DMS153 (cell line): Measurements from ENCODE around the gene KCNIP4.

Experiments used
- DNase-seq: peaks from one replicate; lab custom pipeline; 2025; lab: John Stamatoyannopoulos, UW

Gene KCNIP4

DNA sequence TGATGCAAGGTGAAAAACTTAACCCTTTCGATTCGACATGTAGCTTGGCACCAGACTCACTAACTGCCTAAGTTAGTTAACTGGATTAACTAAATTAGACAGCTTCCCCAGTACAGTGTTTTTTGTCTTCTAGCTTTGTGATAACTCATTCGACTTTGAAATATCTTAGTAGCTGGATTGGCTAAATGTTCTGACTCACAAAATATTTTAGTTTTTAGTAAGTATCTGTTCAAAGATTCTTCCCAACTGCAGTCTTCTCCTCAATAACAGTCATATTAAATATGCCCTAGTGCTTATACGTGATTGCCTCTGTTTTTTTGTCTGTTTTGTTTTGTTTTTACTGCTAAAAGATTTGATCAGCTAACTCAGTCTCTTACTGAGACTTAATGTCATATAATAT lies 102.9 kb downstream of the KCNIP4 start:
- no peak for DNase-seq

DNA sequence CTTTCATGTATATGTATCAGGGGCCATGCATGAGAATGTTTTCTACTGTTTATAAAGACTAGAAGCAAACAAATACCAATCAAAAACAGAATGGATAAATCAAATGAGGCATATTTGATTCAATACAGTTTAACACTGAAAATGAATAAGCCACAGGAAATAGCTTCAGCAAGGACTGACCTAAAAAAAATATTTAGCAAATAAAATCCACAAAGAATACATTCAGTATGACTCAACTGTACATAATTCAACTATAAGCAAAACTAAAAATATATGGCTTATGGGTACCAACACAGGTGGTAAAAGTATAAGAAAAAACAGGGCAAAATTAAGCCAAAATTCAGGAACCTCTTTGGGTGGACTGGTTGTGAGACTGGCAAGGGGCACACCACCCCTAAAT lies 112.9 kb downstream of the KCNIP4 start:
- no peak for DNase-seq

DNA sequence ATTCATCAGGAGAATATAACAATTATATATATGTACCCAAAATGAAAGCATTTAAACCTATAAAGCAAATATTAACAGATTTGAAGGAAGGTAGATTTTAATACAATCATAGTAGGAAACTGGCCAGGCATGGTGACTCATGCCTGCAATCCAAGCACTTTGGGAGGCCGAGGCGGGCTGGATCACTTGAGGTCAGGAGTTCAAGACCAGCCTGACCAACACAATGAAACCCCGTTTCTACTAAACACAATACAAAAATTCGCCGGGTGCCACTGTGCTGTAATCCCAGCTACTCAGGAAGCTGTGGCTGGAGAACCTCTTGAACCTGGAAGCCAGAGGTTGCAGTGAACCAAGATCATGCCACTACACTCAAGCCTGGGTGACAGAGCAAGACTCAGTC lies 118.3 kb downstream of the KCNIP4 start:
- no peak for DNase-seq

DNA sequence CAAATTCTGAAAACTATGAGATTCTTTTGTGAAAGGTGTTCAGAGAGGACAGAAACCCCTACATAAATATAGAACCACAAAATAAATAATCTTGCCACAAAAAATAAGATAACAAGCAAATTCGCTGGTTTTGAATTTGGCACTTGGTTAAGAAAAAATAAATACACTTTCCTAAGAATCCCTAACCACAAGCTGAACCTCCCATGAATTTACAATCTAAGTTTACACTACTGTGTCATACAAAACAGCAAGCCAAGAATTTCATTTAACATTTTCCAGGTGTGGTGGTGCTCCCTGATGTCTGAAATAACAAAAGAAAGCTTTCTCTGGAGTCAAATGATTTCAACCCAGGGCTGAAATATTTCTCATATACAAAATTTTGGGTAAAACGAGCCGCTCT lies 121.0 kb downstream of the KCNIP4 start:
- no peak for DNase-seq

DNA sequence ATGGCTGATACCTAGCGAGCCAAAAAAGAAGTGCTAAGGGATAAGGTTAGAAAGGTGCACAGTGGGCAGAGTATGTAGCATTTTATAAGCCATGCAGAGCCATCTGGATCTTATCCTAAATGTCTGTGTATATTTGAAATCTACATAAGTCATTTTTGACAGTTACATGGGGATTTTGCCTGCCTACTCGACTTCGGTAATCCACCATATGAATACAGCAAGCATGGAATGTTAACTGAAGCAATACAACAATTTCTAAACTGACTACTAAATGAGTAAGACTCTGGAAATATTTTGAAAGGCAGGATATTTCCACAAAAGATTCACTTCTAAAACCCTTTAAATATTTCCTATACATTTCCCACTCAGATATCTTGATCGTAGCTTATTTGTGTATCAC lies 122.5 kb downstream of the KCNIP4 start:
- DNase-seq: no peak

DNA sequence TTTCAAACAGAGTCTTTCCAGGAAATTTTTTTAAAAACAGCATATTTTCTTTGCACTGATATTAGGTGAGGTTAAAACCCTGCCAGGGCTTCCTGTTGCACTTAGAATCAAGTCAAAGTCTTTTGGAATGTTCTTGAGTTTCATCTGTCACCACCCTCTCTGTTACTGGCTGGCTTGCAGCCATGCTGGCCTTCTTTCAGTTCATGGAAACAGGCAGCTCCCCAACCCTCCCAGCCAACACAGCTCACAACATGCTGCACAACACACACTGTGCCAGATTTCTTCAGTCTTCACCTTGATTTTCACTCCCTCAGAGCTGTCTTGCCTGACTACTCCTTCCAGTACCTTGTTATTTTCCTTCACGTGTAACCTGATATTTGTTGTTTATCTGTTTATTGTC lies 129.5 kb downstream of the KCNIP4 start:
- DNase-seq: no peak

DNA sequence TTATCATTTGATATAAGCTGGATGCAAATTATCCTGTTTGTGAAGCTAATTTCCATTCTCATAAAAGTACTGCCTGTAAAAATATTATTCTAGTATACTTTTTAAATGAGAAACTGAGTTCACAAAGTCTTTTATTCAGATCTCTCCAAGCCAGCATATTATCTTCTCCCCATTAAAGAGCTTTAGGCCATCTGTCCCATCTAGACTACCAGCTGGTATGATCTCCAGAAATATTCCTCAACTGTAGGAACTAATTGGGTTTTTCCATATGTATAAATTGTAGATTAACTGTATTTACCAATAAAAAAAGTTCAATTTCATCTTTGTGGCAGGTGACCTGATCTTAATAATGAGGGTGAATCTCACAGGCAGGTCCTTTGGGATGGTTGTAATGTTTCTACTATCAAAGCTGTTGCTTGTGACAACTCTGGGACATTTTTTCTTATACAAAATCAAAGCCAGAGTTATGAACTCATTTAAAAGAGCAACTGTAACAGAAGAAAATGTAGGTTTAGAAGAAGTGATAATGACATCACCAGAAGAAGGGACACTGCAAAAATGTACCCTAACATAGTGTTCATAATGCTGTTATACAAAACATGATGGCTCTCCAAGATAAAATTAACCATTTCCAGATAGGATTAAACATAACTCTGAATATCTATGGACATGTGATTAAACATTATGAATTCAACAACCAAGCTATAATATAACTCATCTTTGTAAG lies 132.8 kb downstream of the KCNIP4 start:
- no peak for DNase-seq

DNA sequence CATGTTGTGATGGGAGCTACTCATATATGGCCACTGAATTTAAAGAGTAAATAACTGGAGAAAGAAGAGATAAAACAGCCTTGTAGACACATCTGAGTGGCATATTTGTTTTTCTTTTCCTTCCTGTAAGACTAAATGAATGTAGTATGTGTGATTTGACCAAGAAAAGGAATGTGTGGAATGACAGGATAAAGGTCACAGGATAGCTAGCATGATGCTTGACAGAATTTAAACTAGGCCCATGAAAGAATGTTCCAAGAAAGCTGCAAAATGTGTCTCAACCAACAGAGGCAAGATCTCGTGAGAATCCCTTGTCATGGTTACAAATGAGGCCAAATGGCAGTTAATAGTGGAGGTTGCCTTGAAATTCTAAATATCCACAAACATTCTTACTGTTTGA lies 137.0 kb downstream of the KCNIP4 start:
- no peak for DNase-seq

DNA sequence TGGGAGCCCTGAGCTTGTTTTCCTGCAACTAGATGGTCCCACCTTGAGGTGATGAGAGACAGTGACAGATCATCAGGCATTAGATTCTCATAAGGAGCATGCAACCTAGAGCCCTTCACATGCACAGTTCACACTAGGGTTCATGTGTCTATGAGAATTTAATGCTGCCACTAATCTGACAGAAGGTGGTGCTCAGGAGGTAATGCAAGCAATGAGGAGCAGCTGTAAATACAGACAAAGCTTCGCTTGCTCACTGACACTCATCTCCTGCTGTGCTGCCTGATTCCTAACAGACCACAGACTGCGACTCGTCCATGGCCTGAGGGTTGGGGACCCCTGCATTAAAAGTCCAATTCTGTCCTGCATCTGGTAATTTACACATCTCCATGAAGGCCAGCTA lies 141.6 kb downstream of the KCNIP4 start:
- no peak for DNase-seq

DNA sequence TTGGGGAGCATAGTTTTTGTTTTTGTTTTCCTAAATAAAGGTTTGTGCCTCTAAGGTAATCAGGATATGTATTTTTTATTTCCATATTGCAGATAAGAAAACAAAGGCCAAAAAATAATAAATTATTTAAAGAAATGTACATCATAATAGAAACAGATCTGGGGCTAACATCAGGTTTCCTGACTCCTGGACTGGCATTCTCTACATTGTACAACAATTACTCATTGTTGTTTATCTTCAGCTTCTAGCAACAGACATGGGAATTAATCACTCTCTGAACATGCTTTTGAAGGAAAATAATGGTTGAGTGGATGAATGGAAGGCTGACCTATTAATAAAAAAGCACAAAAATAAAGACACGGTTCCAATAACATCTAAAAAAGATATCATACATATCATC lies 146.2 kb downstream of the KCNIP4 start:
- DNase-seq: no peak

DNA sequence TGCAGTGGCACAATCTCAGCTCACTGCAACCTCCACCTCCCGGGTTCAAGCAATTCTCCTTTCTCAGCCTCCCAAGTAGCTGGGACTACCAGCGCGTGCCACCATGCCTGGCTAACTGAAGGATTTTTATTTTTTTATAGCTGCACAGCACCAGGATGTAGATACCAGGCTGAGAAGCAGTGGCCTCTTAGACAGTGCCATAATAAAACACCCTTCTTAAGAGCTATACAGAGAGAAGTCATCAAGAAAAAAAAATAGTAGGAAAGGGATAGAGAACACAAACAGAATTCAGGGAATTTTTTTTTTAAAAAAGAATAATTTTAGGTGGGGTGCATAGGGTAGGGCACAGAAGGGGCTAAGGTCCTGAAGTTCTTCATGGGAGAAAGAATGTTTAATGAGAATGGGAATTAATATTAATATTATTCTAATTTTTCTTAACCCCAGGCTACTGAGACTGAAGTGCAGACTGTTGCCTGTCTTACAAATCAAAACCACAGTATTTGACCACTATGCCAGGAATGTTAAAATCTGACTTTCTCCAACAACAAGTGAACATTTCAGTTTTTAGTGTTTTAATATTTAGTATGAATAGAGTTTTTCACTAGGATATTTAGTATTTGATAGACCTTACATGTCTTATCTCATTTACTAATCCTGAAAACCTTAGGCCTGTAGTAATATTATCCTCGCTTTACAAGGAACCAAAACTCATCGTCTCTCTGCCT lies 146.7 kb downstream of the KCNIP4 start:
- DNase-seq: no peak

DNA sequence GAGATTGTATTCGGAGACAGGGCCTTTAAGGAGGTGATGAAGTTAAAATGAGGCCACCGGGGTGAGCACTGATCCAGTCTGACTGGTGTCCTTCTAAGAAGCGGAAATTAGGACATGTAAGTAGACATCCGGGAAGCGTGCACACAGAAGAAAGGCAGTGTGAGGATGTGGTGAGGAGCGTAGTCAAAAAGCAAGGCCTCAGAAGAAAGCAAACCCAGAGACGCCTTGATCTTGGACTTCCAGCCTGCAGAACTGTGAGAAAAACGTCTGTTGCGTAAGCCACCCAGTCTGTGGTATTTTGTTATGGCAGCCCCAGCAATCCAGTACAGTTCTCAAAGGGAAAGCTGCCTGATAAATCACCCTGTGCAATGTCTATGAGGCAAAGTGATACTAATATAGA lies 153.5 kb downstream of the KCNIP4 start:
- no peak for DNase-seq

DNA sequence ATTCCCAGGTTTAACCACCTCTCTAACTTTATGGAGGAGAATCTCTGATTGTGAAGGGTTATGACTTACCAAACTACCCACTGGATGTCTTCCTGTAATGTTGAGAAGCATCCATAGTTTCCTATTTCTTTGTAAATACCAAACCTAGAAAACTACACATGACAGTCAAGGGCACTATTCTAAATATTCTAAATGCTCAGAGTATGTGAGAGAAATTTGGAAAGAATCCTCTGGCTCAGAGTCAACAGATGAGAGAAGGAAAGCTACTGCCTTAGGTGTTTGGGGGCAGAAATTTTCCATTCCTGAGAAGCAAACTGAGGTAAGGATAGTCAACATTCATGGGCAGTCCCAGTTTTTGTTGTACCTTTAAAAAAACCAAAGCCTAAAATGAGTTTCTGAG lies 155.8 kb downstream of the KCNIP4 start:
- no peak for DNase-seq

DNA sequence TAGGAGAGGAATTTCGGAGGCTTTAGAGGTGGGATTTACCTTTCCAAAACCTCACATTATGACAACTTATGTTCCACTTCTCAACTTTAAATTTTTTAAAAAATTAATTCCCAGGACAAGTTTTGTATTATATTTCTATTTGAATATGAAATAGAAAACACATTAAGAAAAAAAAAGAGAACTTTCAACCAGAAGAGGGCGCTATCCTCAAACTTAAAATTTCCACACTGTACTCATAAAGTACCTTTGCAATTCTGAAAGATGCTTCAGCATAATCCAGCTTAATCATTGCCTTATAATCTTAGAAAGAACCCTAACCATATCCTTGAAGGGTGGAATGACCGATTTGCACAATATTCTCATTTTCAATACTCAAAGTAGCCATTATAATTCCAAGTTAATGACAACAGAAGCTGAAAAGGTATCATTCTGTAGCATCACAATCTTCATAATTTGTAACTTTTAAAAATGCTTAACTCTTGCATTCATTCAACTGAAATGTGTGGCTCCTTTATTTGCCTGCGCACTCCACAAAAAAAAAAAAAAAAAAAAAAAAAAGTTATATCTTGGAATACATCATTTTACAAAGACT lies 158.0 kb downstream of the KCNIP4 start:
- DNase-seq: no peak

DNA sequence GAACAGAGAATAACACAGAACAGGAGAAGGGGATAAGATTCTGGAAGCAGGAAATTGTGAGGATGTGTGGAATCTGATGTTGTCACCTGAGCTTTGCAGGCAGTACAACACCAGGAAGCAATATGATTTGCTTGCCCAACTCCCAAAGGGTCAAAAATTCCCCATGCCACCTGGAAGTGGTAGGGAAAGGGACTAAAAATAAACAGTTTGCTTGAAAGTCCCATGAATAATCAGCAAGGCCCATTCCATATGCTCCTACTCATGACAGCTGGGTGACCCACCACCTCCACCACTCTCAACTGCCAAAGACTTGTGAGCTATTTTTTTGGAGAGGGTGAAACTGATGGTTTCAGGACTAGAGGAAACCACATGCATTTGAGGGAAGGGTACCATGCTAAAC lies 168.4 kb downstream of the KCNIP4 start:
- DNase-seq: no peak

DNA sequence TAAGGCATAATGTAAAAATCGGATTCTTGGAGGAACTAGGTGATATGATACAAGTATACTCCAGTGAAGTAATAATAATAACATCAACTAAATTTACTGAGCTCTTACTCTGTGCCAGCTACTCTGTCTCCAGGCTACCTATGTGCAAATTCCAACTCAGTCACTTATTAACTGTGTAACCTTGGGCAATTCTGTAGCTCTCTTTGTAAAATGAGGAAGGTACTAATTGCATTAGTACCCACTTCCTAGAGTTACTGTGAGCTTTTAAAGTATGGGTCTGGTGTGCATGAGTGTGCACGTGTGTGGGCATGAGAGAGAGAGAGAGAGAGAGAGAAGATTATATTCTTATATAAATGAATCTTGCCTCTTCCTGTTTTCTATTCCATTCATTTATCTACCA lies 169.9 kb downstream of the KCNIP4 start:
- DNase-seq: no peak

DNA sequence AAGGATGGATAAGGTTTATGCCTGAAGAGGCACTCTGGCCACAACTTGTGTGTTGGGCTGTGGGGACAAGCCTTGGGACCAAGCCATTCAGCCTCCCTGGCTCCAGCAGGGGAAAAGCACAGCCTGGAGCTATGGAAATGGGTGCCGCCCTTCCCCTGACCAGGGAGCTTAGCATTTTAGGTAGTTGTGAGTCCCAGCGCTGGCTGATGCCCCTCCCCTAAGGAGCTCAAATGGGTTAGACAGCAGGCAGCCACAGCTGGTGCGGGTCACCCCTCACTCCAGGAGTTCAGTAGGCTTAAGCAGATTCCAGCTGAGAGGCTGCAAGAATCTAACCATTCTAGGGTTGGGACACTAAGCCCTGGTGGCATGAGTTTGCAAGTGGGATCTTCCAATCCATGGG lies 172.9 kb downstream of the KCNIP4 start:
- no peak for DNase-seq

DNA sequence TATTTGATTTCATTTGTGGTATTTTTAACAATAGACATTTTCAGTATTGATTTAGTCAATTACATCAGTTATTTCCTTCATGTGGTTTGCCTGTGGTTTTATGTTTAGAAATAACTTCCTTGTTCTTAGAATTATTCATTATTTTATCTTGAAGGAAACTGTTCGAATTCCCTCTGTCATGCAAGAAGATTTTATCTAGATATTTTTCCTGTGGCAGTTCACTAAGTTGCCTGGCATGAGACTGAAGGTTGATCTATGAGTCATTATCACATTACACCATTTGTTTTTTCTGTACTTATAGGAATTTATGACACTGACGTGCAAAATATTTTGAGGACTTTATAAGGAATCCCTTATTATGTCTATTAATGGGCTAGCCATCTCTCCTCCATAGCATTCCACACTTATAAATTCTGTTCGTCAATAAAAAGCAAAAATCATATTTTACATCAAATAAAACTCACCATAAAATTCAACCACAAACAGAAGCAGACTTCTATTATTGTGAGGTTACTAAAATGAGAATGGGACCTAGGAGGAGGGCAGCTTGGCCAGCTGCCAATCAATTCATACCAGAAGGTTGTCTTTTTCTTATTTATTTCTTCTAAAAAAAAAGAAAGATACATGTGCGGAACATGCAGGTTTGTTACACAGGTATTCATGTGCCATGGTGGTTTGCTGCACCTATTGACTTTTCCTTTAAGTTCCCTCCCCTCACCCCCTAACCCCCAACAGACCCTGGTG lies 179.0 kb downstream of the KCNIP4 start:
- DNase-seq: no peak

DNA sequence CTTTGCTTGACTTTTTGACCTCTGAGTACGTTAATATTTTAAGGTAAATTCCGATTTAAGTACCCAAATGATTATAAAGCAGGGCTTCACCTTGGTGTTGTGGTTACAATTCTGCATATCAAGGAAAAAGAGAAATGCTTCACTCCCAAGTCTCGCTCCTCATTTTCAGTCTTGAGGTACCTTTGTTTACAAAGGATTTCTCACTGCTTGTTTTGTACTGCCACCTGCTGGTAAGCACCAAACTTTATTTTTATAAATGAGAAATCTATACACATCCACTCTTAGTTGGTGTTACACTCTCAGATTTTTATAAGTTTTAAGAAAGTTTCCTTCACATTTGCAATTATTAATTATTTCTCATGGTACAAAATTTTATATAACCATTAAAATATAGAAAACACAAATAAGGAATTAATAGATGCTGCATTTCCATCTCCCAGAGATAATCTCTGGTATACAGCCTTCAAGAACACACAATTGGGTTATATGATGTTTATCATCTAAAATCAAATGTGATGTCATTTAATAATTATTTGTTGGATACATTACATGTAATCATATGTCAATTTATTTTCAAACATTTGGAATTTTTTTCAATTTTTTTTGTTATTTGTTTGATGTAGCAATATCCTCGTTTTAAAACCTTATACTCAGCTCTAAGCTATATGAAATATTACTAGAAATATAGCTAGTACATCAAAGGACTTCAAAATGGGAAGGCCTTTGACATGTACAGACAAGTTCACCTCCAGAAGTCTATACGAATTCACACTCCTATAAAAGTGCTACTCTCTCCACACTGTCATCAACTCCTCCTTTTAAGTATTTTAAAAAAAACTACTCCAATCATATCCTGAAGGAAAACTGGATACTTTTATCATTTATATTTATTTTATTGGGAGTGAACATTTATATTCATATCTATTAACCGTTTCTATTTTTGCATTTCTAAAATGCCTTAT lies 179.9 kb downstream of the KCNIP4 start:
- peak; percentile 17 for DNase-seq

DNA sequence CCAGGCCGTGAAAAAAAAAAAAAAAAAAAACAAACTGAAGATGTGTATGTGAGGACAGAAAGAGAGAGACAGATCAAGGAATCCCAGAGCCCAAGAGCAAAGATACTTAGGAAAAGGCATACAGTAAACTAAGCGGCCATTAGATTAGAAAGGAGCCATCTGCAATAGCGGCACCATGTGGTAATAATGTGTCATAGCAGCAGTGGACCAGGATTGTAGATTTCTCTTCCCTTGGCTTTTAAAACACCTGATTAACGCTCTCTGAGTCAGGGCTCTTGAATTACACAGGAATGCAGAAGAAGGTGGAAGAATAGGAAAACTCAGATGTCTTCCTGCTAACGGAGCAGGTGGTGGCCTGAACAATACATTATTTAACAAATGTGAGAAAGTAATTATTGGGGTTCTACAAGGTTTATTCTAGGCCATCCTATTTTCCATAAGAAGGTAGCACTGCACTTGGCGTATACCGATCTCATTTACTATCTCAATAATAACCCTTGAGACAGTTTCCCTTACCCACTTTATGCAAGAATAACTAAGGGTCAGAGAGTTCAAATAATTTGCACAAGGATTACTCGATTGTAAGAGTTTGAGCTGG lies 182.7 kb downstream of the KCNIP4 start:
- no peak for DNase-seq

DNA sequence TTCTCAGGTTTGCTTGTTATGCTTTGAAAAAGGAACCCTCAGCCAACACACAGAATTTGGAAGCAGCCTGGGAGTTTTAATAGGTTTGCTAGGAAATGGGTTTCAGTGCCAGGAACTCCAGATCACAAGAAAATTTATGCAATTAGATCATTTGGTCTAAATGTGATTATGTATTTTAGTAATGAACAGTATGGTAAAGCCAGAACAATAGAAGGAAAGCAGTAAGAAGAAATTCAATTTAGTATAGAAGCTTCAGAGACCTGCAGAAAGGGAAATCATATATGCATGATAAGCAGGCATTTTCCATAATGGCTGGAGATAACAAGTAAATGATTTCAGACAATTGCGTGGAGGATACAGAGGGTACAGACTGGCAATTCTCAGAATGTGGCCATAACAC lies 184.7 kb downstream of the KCNIP4 start:
- DNase-seq: no peak
